HCT116 (cell line): ENCODE measurements around the gene TRPM5. TPM values are rescaled to one million over a fixed set of nuclear protein-coding genes. Genes with fewer than 3 reads are reported as not detected.

ENCODE experiments used
- ATAC-seq: fragments of 200-7000 bp; cut with Tn5 transposase; 2 replicates; pipeline ENCODE4 v1.9.1; 2020; ENCODE audit warnings: mild to moderate bottlenecking, moderate library complexity
- BruUV-seq: library from RNA; stranded (reverse); fragments of 400-500 nt; replicated peaks from 2 replicates; lab custom pipeline; 2021; lab: Mats Ljungman, UMichigan
- CTCF ChIA-PET: fragments of 300-600 bp; sonication (Branson Sonifier 250); formaldehyde crosslinking; loops from one replicate; lab custom pipeline; 2021; ENCODE audit warnings: antibody characterized with exemption; lab: Charles Lee
- POLR2A ChIA-PET: fragments of 300-600, 350-600 bp; sonication (Branson Sonifier 250); formaldehyde crosslinking; loops from one replicate; lab custom pipeline; 2021; ENCODE audit warnings: antibody characterized with exemption; lab: Charles Lee
- RAD21 ChIA-PET, 2 experiments: fragments of 300-600 bp; sonication (Branson Sonifier 250); formaldehyde crosslinking; loops; one replicate each; lab custom pipeline; 2023; ENCODE audit warnings: low total read pairs in 2 of 2; ENCODE audit not compliant: uncharacterized antibody in 2 of 2, unreplicated experiment in 2 of 2, low non-redundant PET in 1 of 2; lab: Charles Lee
- DNase-seq: peaks from one replicate; pipeline ENCODE4 v3.0.0-alpha.2; 2010; ENCODE audit warnings: low read depth, low spot score
- H2AFZ ChIP-seq: fragments of 200-600 bp; shearing (Covaris generic), sonication (generic); 2 replicates; pipeline ENCODE4 v1.6.1; 2017; ENCODE audit warnings: low read depth, mixed run types, mixed read lengths, antibody characterized with exemption, low read length; ENCODE audit not compliant: poor library complexity, severe bottlenecking
- H3K27ac ChIP-seq: 2 replicates; pipeline ENCODE4 v1.5.1; 2012; ENCODE audit warnings: low read depth, low read length
- H3K27me3 ChIP-seq: fragments of 200-600 bp; sonication (generic); 2 replicates; pipeline ENCODE4 v1.6.1; 2016; ENCODE audit warnings: mixed run types, low read length, mixed read lengths; ENCODE audit not compliant: insufficient read depth
- H3K36me3 ChIP-seq, 2 experiments: fragments of 200-500 bp in 1 of 2; fragments of 200-600 bp in 1 of 2; sonication (Bioruptor generic) in 1 of 2; sonication (generic) in 1 of 2; 2 replicates each; pipeline versions ENCODE4 v1.5.1 to v1.6.1; 2014 to 2016; ENCODE audit warnings: low read length in 2 of 2, inconsistent platforms in 1 of 2, mixed read lengths in 1 of 2, mixed run types in 1 of 2; ENCODE audit not compliant: insufficient read depth in 2 of 2, control insufficient read depth in 1 of 2
- H3K4me1 ChIP-seq, 2 experiments: fragments of 200-600 bp in 1 of 2; sonication (generic) in 1 of 2; 2 replicates each; pipeline versions ENCODE4 v1.5.1 to v1.6.1; 2012 to 2017; ENCODE audit warnings: low read length in 2 of 2, inconsistent platforms in 1 of 2, mild to moderate bottlenecking in 1 of 2, mixed read lengths in 1 of 2, mixed run types in 1 of 2, moderate library complexity in 1 of 2; ENCODE audit not compliant: insufficient read depth in 2 of 2, control insufficient read depth in 1 of 2
- H3K4me2 ChIP-seq: fragments of 200-600 bp; sonication (generic); 2 replicates; pipeline ENCODE4 v1.6.1; 2017; ENCODE audit warnings: mixed run types, low read length, mixed read lengths
- H3K4me3 ChIP-seq, 2 experiments: fragments of 200-600 bp in 1 of 2; sonication (generic) in 1 of 2; replicated peaks in 1 of 2; 2 replicates each; pipeline ENCODE4 v1.5.1; 2011 to 2016; ENCODE audit warnings: low read length in 2 of 2, control low read depth in 1 of 2, low read depth in 1 of 2, mild to moderate bottlenecking in 1 of 2, mixed read lengths in 1 of 2, mixed run types in 1 of 2
- H3K79me2 ChIP-seq: fragments of 200-600 bp; sonication (generic); 2 replicates; pipeline ENCODE4 v1.6.1; 2017; ENCODE audit warnings: mild to moderate bottlenecking, mixed run types, low read length, moderate library complexity, mixed read lengths; ENCODE audit not compliant: insufficient read depth
- H3K9ac ChIP-seq: fragments of 200-600 bp; sonication (generic); 2 replicates; pipeline ENCODE4 v1.6.1; 2016; ENCODE audit warnings: low read length, mixed read lengths
- H3K9me2 ChIP-seq: fragments of 200-600 bp; sonication (generic), shearing (Covaris generic); 2 replicates; pipeline ENCODE4 v1.6.1; 2017; ENCODE audit warnings: mixed run types, mild to moderate bottlenecking, moderate library complexity; ENCODE audit not compliant: insufficient read depth
- H3K9me3 ChIP-seq, 2 experiments: fragments of 200-500 bp in 1 of 2; fragments of 200-600 bp in 1 of 2; sonication (Bioruptor generic) in 1 of 2; sonication (generic) in 1 of 2; 2 replicates each; pipeline ENCODE4 v1.6.1; 2014 to 2017; ENCODE audit warnings: low read length in 2 of 2, mixed read lengths in 2 of 2, inconsistent platforms in 1 of 2, low read depth in 1 of 2, mild to moderate bottlenecking in 1 of 2, mixed run types in 1 of 2, moderate library complexity in 1 of 2; ENCODE audit not compliant: control insufficient read depth in 1 of 2, insufficient read depth in 1 of 2
- H4K20me1 ChIP-seq: fragments of 200-600 bp; sonication (generic), shearing (Covaris generic); 2 replicates; pipeline ENCODE4 v1.6.1; 2017; ENCODE audit warnings: mixed run types, mild to moderate bottlenecking, moderate library complexity; ENCODE audit not compliant: insufficient read depth
- ATF3 ChIP-seq: IDR thresholded peaks from 2 replicates; pipeline ENCODE4 v1.6.1; 2012
- CBX3 ChIP-seq: IDR thresholded peaks from 2 replicates; pipeline ENCODE4 v1.6.1; 2012; ENCODE audit warnings: low read depth
- EGR1 ChIP-seq: IDR thresholded peaks from 2 replicates; pipeline ENCODE4 v1.6.1; 2012; ENCODE audit warnings: low read depth
- EZH2phosphoT487 ChIP-seq: fragments of 200-600 bp; IDR thresholded peaks from 2 replicates; pipeline ENCODE4 v1.6.1; 2018; ENCODE audit warnings: antibody characterized with exemption, borderline replicate concordance
- FOSL1 ChIP-seq: IDR thresholded peaks from 2 replicates; pipeline ENCODE4 v1.6.1; 2012; ENCODE audit warnings: low read depth
- RAD21 ChIP-seq: IDR thresholded peaks from 2 replicates; pipeline ENCODE4 v1.6.1; 2012; ENCODE audit warnings: low read depth, mild to moderate bottlenecking
- SIN3A ChIP-seq: IDR thresholded peaks from 2 replicates; pipeline ENCODE4 v1.6.1; 2012; ENCODE audit warnings: low read depth
- TCF7L2 ChIP-seq: IDR thresholded peaks from 2 replicates; pipeline ENCODE4 v1.7.0; 2011; ENCODE audit warnings: borderline replicate concordance, inconsistent platforms; ENCODE audit not compliant: insufficient read depth, insufficient read length; ENCODE audit errors: extremely low read depth
- YY1 ChIP-seq: IDR thresholded peaks from 2 replicates; pipeline ENCODE4 v1.6.1; 2011; ENCODE audit warnings: low read length, low read depth, moderate library complexity, mild to moderate bottlenecking; ENCODE audit not compliant: insufficient replicate concordance; ENCODE audit errors: extremely low read depth
- ZFX ChIP-seq: fragments of 450-650 bp; IDR thresholded peaks from 2 replicates; pipeline ENCODE4 v1.6.1; 2017
- ZNF274 ChIP-seq: fragments of 200-500 bp; sonication (Bioruptor generic); IDR thresholded peaks from 2 replicates; pipeline ENCODE4 v1.6.1; 2014; ENCODE audit warnings: mild to moderate bottlenecking, low read depth, low read length, inconsistent platforms
- intact Hi-C: fragments of 100-400 bp; cut with micrococcal nuclease; formaldehyde crosslinking; loops from 2 replicates; pipeline ENCODE4 v1.10.0; 2022
- total RNA-seq: library from RNA; stranded (reverse); gene quantifications from one replicate; pipeline ENCODE4 v1.2.1, GENCODE V29; 2021; ENCODE audit not compliant: unreplicated experiment
- TF ChIP-seq, protein P1 (sequence below): IDR thresholded peaks from 2 replicates; pipeline ENCODE4 v1.6.1; 2011; ENCODE audit warnings: mild to moderate bottlenecking, low read length, moderate library complexity; ENCODE audit not compliant: insufficient replicate concordance; ENCODE audit errors: extremely low read depth
- TF ChIP-seq, protein P2 (sequence below), 3 experiments: fragments of 200-600 bp in 1 of 3; sonication (generic) in 1 of 3; IDR thresholded peaks in 2 of 3; conservative IDR thresholded peaks in 1 of 3; 2 replicates each; pipeline ENCODE4 v1.5.1; 2012 to 2017; ENCODE audit warnings: low read depth in 2 of 3, low read length in 2 of 3, antibody characterized with exemption in 1 of 3, borderline replicate concordance in 1 of 3, control low read depth in 1 of 3, mild to moderate bottlenecking in 1 of 3, mixed read lengths in 1 of 3, mixed run types in 1 of 3, moderate library complexity in 1 of 3; ENCODE audit not compliant: insufficient read depth in 1 of 3

The TRPM5 gene
- total RNA-seq, 1 experiment from 2014 or later = 0.07 TPM

DNA sequence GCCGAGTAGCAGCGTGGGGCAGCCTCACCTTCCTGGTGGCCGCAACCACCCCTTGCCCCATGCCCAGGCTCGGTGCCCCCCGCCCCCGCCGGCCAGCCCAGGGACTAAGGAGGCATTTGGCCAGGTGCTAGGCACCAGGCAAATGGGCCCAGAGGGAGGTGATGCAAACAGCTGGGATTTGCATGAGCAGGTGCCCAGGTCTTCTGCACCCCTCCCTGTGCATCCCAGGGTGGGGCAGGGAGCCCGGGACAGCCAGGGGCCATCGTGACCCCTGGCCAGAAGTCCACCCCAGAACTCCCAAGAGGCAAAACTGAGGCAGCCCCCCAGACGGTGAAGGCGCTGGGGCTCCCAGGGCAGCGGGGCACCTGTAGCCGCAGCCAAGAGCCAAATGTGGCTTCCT is 18.1 kb downstream of the TRPM5 start:
- ChIA-PET RAD21 (no interaction called here), CTCF (interaction anchor here (1.2 to 4.4 kb wide), 4 partner anchors 106 to 465 kb away, joined by 3 to 64 read pairs (median 4); no protein-coding TSS in a partner anchor)
- DNase-seq = no peak
- Histone ChIP-seq H3K27ac (no peak overlapping the region), H3K27me3 (no peaks in the 10 kb centered on the region), H3K36me3 (no peaks in the 10 kb centered on the region), H3K9me2 (no peaks in the 10 kb centered on the region), H3K4me2 (no peak overlapping the region), H3K4me1 (no peaks in the 10 kb centered on the region)
- no peak for TF ChIP-seq RAD21
- TF ChIP-seq YY1 = no peak
- TF ChIP-seq TCF7L2 = no peak
- no peak for TF ChIP-seq CBX3
- no peak for TF ChIP-seq ATF3
- TF ChIP-seq ZNF274 = no peak
- TF ChIP-seq EZH2phosphoT487 = no peak
- TF ChIP-seq, protein P1, sequence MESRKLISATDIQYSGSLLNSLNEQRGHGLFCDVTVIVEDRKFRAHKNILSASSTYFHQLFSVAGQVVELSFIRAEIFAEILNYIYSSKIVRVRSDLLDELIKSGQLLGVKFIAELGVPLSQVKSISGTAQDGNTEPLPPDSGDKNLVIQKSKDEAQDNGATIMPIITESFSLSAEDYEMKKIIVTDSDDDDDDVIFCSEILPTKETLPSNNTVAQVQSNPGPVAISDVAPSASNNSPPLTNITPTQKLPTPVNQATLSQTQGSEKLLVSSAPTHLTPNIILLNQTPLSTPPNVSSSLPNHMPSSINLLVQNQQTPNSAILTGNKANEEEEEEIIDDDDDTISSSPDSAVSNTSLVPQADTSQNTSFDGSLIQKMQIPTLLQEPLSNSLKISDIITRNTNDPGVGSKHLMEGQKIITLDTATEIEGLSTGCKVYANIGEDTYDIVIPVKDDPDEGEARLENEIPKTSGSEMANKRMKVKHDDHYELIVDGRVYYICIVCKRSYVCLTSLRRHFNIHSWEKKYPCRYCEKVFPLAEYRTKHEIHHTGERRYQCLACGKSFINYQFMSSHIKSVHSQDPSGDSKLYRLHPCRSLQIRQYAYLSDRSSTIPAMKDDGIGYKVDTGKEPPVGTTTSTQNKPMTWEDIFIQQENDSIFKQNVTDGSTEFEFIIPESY = no peak
- TF ChIP-seq ZFX = no peak
- TF ChIP-seq FOSL1 = no peak
- TF ChIP-seq, protein P2, sequence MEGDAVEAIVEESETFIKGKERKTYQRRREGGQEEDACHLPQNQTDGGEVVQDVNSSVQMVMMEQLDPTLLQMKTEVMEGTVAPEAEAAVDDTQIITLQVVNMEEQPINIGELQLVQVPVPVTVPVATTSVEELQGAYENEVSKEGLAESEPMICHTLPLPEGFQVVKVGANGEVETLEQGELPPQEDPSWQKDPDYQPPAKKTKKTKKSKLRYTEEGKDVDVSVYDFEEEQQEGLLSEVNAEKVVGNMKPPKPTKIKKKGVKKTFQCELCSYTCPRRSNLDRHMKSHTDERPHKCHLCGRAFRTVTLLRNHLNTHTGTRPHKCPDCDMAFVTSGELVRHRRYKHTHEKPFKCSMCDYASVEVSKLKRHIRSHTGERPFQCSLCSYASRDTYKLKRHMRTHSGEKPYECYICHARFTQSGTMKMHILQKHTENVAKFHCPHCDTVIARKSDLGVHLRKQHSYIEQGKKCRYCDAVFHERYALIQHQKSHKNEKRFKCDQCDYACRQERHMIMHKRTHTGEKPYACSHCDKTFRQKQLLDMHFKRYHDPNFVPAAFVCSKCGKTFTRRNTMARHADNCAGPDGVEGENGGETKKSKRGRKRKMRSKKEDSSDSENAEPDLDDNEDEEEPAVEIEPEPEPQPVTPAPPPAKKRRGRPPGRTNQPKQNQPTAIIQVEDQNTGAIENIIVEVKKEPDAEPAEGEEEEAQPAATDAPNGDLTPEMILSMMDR (IDR thresholded peaks at IDR 0.05 in 2 of 3, conservative IDR thresholded peaks at IDR 0.05 in 1 of 3; ENCODE audit: borderline replicate concordance in 1 of 3, insufficient read depth in 1 of 3, low read depth in 2 of 3, low read length in 2 of 3) = no peak
- TF ChIP-seq SIN3A = no peak
- no peak for TF ChIP-seq EGR1
- TF ChIP-seq, all 23 proteins: peak for 0
- Histone ChIP-seq H3K9me3 (no peaks in the 10 kb centered on the region), H3K9ac (no peak overlapping the region), H4K20me1 (no peaks in the 10 kb centered on the region), H3K4me3 (no peak overlapping the region), H2AFZ (no peak overlapping the region), H3K79me2 (no peaks in the 10 kb centered on the region)
- ATAC-seq = no peak
- intact Hi-C loops = no loop called here
- BruUV-seq = no TSS peak
- POLR2A ChIA-PET = no interaction called here
